Thoracic aorta (tissue), 2 donors: Measurements from ENCODE around the gene ALG9. TPM values are rescaled to one million over a fixed set of nuclear protein-coding genes. Genes with fewer than 3 reads are reported as not detected.
A peak's percentile ranks its signal among the peaks of the same experiment; 100 is the strongest.
"Not testable (repeated sequence)": the region's sequence is repeated elsewhere in the genome, so short reads cannot be mapped to it uniquely, and the experiment has no call there.

Experiments used
- ATAC-seq: fragments of 150-250 bp; one replicate; pipeline ENCODE4 v1.8.0; 2017; ENCODE audit warnings: low read depth; ENCODE audit not compliant: insufficient number of reproducible peaks, low FRiP score
- DNase-seq: peaks from one replicate; pipeline ENCODE4 v3.0.0-alpha.2; 2020; ENCODE audit warnings: low spot score
- H3K27ac ChIP-seq, 2 donors: fragments of 200-600 bp; sonication (generic); 1 replicate in 1 of 2; 2 replicates in 1 of 2; pipeline ENCODE4 v1.5.1; 2016; ENCODE audit warnings: mild to moderate bottlenecking in 2 of 2, moderate library complexity in 2 of 2
- H3K27me3 ChIP-seq: fragments of 200-600 bp; sonication (generic); replicated peaks from 2 replicates; pipeline ENCODE4 v1.6.0; 2016; ENCODE audit warnings: mild to moderate bottlenecking; ENCODE audit not compliant: insufficient read depth
- H3K36me3 ChIP-seq: fragments of 200-600 bp; sonication (generic); one replicate; pipeline ENCODE4 v1.5.1; 2016
- H3K4me1 ChIP-seq, 2 donors: fragments of 200-600 bp; sonication (generic); 1 replicate in 1 of 2; 2 replicates in 1 of 2; pipeline versions ENCODE4 v1.5.1 to v1.6.0; 2016; ENCODE audit warnings: low read depth in 2 of 2, mild to moderate bottlenecking in 1 of 2; ENCODE audit not compliant: control insufficient read depth in 1 of 2
- H3K4me3 ChIP-seq: fragments of 200-600 bp; sonication (generic); 2 replicates; pipeline ENCODE4 v1.5.1; 2016; ENCODE audit warnings: mild to moderate bottlenecking
- H3K9me3 ChIP-seq: fragments of 200-600 bp; sonication (generic); 2 replicates; pipeline ENCODE4 v1.5.1; 2016
- CTCF ChIP-seq: fragments of 200-600 bp; sonication (generic); IDR thresholded peaks from one replicate; pipeline ENCODE4 v1.5.1; 2019; ENCODE audit warnings: antibody characterized with exemption
- total RNA-seq, 2 donors: library from RNA; depleted of rRNA; stranded (reverse); fragments of >200 nt; gene quantifications; one replicate each; pipeline versions ENCODE4 v1.1.0 to v1.2.3, GENCODE V29; 2016

The ALG9 gene
- total RNA-seq, 2 donors from 2014 or later: 21.2 to 33.4 TPM

- Histone ChIP-seq H3K27ac (no peak overlapping the region), H3K4me1 (peaks cover 3 to 8% of the 10 kb centered on the region in 2 donors)
Measured at GRCh38 chr11:111776398-111777093, 94.8 kb downstream of the ALG9 start.

GRCh38 chr11:111774955-111775710, 96.2 kb downstream of the ALG9 start:
- peaks cover 3 to 8% of the 10 kb centered on the region in 2 donors for H3K4me1 ChIP-seq
- no peak for TF ChIP-seq CTCF
- no peaks in the 10 kb centered on the region for H3K36me3 ChIP-seq
- H3K4me3 ChIP-seq: no peak overlapping the region
- ATAC-seq (no peak), DNase-seq (no peak)
- peak overlapping the region; percentile 36 to 51 for H3K27ac ChIP-seq
- H3K9me3 ChIP-seq: no peaks in the 10 kb centered on the region
- no peaks in the 10 kb centered on the region for H3K27me3 ChIP-seq

More at GRCh38 chr11:111776398-111777093, 94.8 kb downstream of the ALG9 start:
- ATAC-seq (no peak), DNase-seq (no peak)
- no peaks in the 10 kb centered on the region for H3K36me3 ChIP-seq
- H3K4me3 ChIP-seq: no peak overlapping the region
- H3K9me3 ChIP-seq: no peaks in the 10 kb centered on the region
- no peaks in the 10 kb centered on the region for H3K27me3 ChIP-seq
- TF ChIP-seq CTCF: no peak

- Histone ChIP-seq H3K4me1 (peaks cover 3 to 8% of the 10 kb centered on the region in 2 donors), H3K36me3 (no peaks in the 10 kb centered on the region), H3K4me3 (no peak overlapping the region), H3K27me3 (no peaks in the 10 kb centered on the region), H3K27ac (no peak overlapping the region), H3K9me3 (no peaks in the 10 kb centered on the region)
- DNase-seq (no peak), ATAC-seq (no peak)
- no peak for TF ChIP-seq CTCF
Measured at GRCh38 chr11:111772535-111772934, 98.8 kb downstream of the ALG9 start.

- ATAC-seq, H3K27me3 ChIP-seq, H3K36me3 ChIP-seq, DNase-seq, H3K4me3 ChIP-seq, H3K9me3 ChIP-seq, H3K27ac ChIP-seq: not testable (repeated sequence)
- peaks cover 3 to 14% of the 10 kb centered on the region in 2 donors for H3K4me1 ChIP-seq
Measured at GRCh38 chr11:111771205-111771604, 100.2 kb downstream of the ALG9 start.

- ATAC-seq: no peak
- H3K4me1 ChIP-seq: peaks cover 3 to 14% of the 10 kb centered on the region in 2 donors
- no peak for TF ChIP-seq CTCF
Measured at GRCh38 chr11:111770581-111771134, 100.7 kb downstream of the ALG9 start.

More at GRCh38 chr11:111770581-111771134, 100.7 kb downstream of the ALG9 start:
- H3K27ac ChIP-seq: no peak overlapping the region
- DNase-seq: no peak
- no peaks in the 10 kb centered on the region for H3K9me3 ChIP-seq
- no peak overlapping the region for H3K4me3 ChIP-seq
- no peaks in the 10 kb centered on the region for H3K27me3 ChIP-seq
- no peaks in the 10 kb centered on the region for H3K36me3 ChIP-seq
